Mesendoderm (in vitro differentiated cells): ENCODE results near the gene OPN5.

Source experiments
- DNase-seq: peaks from one replicate; pipeline ENCODE4 v3.0.0; 2013
- H2AK5ac ChIP-seq: 2 replicates; pipeline ENCODE4 v1.6.1; 2013; ENCODE audit warnings: low read length, inconsistent platforms
- H2BK120ac ChIP-seq: 2 replicates; pipeline ENCODE4 v1.6.1; 2013; ENCODE audit warnings: low read depth, mild to moderate bottlenecking, low read length, moderate library complexity, mixed read lengths
- H2BK15ac ChIP-seq: replicated peaks from 2 replicates; pipeline ENCODE4 v1.6.1; 2013; ENCODE audit warnings: low read depth, mild to moderate bottlenecking, moderate library complexity
- H2BK5ac ChIP-seq: 2 replicates; pipeline ENCODE4 v1.6.1; 2013; ENCODE audit warnings: low read length, inconsistent platforms
- H3K18ac ChIP-seq: 2 replicates; pipeline ENCODE4 v1.6.1; 2013; ENCODE audit warnings: mild to moderate bottlenecking, low read length, mixed read lengths
- H3K23ac ChIP-seq: one replicate; pipeline ENCODE4 v1.6.1; 2013; ENCODE audit warnings: low read length
- H3K27ac ChIP-seq: 2 replicates; pipeline ENCODE4 v1.5.1; 2013; ENCODE audit warnings: low read depth, mild to moderate bottlenecking, inconsistent platforms, low read length, moderate library complexity
- H3K27me3 ChIP-seq: 2 replicates; pipeline ENCODE4 v1.6.1; 2013; ENCODE audit warnings: low read length, control low read depth, mild to moderate bottlenecking, inconsistent platforms; ENCODE audit not compliant: insufficient read depth, poor library complexity
- H3K36me3 ChIP-seq: 2 replicates; pipeline ENCODE4 v1.6.1; 2013; ENCODE audit warnings: low read length, inconsistent platforms; ENCODE audit not compliant: control insufficient read depth, insufficient read depth
- H3K4ac ChIP-seq: one replicate; pipeline ENCODE4 v1.6.1; 2013; ENCODE audit warnings: low read depth, mild to moderate bottlenecking, low read length, moderate library complexity
- H3K4me1 ChIP-seq: 2 replicates; pipeline ENCODE4 v1.6.1; 2013; ENCODE audit warnings: low read depth, low read length, inconsistent platforms; ENCODE audit not compliant: control insufficient read depth
- H3K4me2 ChIP-seq: 2 replicates; pipeline ENCODE4 v1.6.1; 2013; ENCODE audit warnings: low read length
- H3K4me3 ChIP-seq: 2 replicates; pipeline ENCODE4 v1.5.1; 2013; ENCODE audit warnings: mild to moderate bottlenecking, low read length
- H3K56ac ChIP-seq: one replicate; pipeline ENCODE4 v1.6.1; 2013; ENCODE audit warnings: low read length
- H3K79me1 ChIP-seq: 2 replicates; pipeline ENCODE4 v1.6.1; 2013; ENCODE audit warnings: low read length, inconsistent platforms
- H3K79me2 ChIP-seq: 2 replicates; pipeline ENCODE4 v1.6.1; 2013; ENCODE audit warnings: mild to moderate bottlenecking, low read length; ENCODE audit not compliant: control insufficient read depth, insufficient read depth
- H3K9ac ChIP-seq: 2 replicates; pipeline ENCODE4 v1.6.1; 2013; ENCODE audit warnings: low read length, inconsistent platforms
- H4K5ac ChIP-seq: one replicate; pipeline ENCODE4 v1.6.1; 2013; ENCODE audit warnings: low read length
- H4K8ac ChIP-seq: one replicate; pipeline ENCODE4 v1.6.1; 2013; ENCODE audit warnings: low read depth, mild to moderate bottlenecking, control low read depth, low read length, moderate library complexity
- WGBS: extraction: QIAGEN DNeasy Blood & Tissue Kit; methylation state at CpG from one replicate; pipeline ENCODE4 v1.1.7; 2013; ENCODE audit warnings: low lambda C conversion rate, missing lambda C conversion rate; ENCODE audit not compliant: insufficient coverage; ENCODE audit errors: extremely low coverage; 5-methylcytosine and 5-hydroxymethylcytosine counted together

Gene OPN5

GRCh38 chr6:47832386-47833100, 50.7 kb downstream of the OPN5 start:
- no peak overlapping the region for H3K23ac ChIP-seq
- H3K27me3 ChIP-seq, result no peaks in the 10 kb centered on the region
- no peak overlapping the region for H3K56ac ChIP-seq
- H3K79me1 ChIP-seq, result no peaks in the 10 kb centered on the region
- WGBS, result no CpG with 5 or more reads among the region's 2 CpGs
- no peak overlapping the region for H4K8ac ChIP-seq
- H3K79me2 ChIP-seq, result no peaks in the 10 kb centered on the region
- H3K4me2 ChIP-seq, result no peak overlapping the region
- no peak overlapping the region for H2AK5ac ChIP-seq
- no peak overlapping the region for H2BK120ac ChIP-seq
- H2BK5ac ChIP-seq, result no peak overlapping the region
- H3K27ac ChIP-seq, result no peak overlapping the region
- H3K9ac ChIP-seq, result no peak overlapping the region
- DNase-seq, result no peak
- no peak overlapping the region for H4K5ac ChIP-seq
- H3K4me3 ChIP-seq, result no peak overlapping the region
- no peaks in the 10 kb centered on the region for H3K4me1 ChIP-seq
- no peak overlapping the region for H3K4ac ChIP-seq
- H2BK15ac ChIP-seq, result no peak overlapping the region
- no peaks in the 10 kb centered on the region for H3K36me3 ChIP-seq
- H3K18ac ChIP-seq, result no peak overlapping the region

- Histone ChIP-seq H2BK5ac (no peak overlapping the region), H3K9ac (no peak overlapping the region), H3K79me2 (no peaks in the 10 kb centered on the region), H2AK5ac (no peak overlapping the region), H4K8ac (no peak overlapping the region), H3K4me3 (no peak overlapping the region), H2BK120ac (no peak overlapping the region), H3K4me1 (no peaks in the 10 kb centered on the region), H2BK15ac (no peak overlapping the region), H3K4ac (no peak overlapping the region), H3K27ac (no peak overlapping the region), H3K36me3 (no peaks in the 10 kb centered on the region), H3K23ac (no peak overlapping the region), H4K5ac (no peak overlapping the region), H3K27me3 (no peaks in the 10 kb centered on the region), H3K4me2 (no peak overlapping the region), H3K56ac (no peak overlapping the region), H3K79me1 (no peaks in the 10 kb centered on the region), H3K18ac (no peak overlapping the region)
- no peak for DNase-seq
Measured at GRCh38 chr6:47834196-47834595, 52.4 kb downstream of the OPN5 start.

- Histone ChIP-seq H3K79me1 (no peaks in the 10 kb centered on the region), H3K18ac (no peak overlapping the region), H3K27ac (no peak overlapping the region), H4K8ac (no peak overlapping the region), H3K23ac (no peak overlapping the region), H3K4me3 (no peak overlapping the region), H3K56ac (no peak overlapping the region), H2BK120ac (no peak overlapping the region), H3K4me2 (no peak overlapping the region), H3K27me3 (no peaks in the 10 kb centered on the region), H3K4me1 (no peaks in the 10 kb centered on the region), H2BK15ac (no peak overlapping the region), H3K9ac (no peak overlapping the region), H4K5ac (no peak overlapping the region), H2AK5ac (no peak overlapping the region), H3K79me2 (no peaks in the 10 kb centered on the region), H2BK5ac (no peak overlapping the region), H3K36me3 (no peaks in the 10 kb centered on the region), H3K4ac (no peak overlapping the region)
- no peak for DNase-seq
Measured at GRCh38 chr6:47836046-47836445, 54.2 kb downstream of the OPN5 start.

DNA sequence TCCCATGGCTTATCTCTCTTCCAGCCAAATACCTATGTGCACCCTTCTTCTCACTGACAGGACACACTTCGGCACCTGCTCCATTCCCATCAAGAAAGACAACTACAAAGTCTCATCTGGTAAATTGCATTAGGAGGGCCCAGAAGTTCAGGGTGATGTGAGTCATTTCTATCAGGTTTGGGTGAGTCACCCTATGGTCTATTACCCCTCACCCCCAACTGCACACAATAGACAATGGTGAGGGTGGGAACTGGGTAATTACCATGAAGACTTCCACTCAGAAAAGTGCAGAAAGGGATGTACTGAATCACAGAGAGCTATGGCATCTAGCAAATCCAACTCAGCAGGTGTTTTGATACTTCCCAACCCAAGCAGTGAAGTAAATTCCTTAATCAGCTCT, 54.8 kb downstream of the OPN5 start:
- Histone ChIP-seq H3K27ac (no peak overlapping the region), H3K79me2 (no peaks in the 10 kb centered on the region), H3K27me3 (no peaks in the 10 kb centered on the region), H4K8ac (no peak overlapping the region), H2BK5ac (no peak overlapping the region), H3K18ac (no peak overlapping the region), H3K36me3 (no peaks in the 10 kb centered on the region), H2AK5ac (no peak overlapping the region), H3K4me3 (no peak overlapping the region), H4K5ac (no peak overlapping the region), H3K4ac (no peak overlapping the region), H3K23ac (no peak overlapping the region), H2BK120ac (no peak overlapping the region), H3K9ac (no peak overlapping the region), H3K4me1 (peaks cover under 1% of the 10 kb centered on the region), H3K79me1 (no peaks in the 10 kb centered on the region), H3K56ac (no peak overlapping the region), H2BK15ac (no peak overlapping the region), H3K4me2 (no peak overlapping the region)
- no CpG with 5 or more reads among the region's 1 CpG for WGBS
- DNase-seq, result no peak

DNA sequence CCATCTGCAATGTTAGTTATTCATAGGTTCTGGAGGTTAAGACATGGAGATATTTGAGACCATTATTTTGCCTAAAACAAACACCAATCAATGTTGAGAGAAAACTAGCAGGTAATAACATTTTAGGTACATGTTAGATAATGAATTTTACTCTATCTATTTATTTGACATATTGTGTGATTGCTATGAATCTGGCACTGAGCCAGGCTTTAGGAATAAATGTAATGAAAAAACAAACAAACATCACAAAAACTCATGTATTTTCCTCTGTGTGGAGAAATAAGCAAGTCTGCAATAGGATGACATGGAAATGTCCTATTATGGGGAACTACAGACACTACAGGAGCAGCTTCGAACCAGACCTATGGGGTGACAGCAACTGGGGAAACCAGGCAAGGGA, 57.8 kb downstream of the OPN5 start:
- no CpG with 5 or more reads among the region's 1 CpG for WGBS
- H2BK15ac ChIP-seq, result no peak overlapping the region

DNA sequence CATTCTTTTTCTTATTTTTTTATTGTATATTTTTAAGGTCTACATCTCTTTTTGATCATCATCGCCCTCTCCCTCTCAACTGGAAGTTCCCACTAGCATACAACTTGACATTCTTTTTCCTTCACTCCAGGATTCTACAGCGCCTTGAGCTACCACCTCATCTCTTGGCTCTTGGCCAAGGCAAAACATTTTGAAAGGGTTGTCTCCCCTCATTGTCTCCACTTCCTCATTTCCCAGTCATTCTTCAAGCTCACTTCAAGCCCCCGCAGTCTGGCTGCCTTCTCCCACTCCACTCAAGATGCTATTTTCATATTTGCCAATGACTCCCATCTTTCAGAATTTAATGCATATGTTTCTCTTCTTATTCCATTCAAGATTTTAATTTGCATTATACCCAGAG, 63.0 kb downstream of the OPN5 start:
- Histone ChIP-seq H2BK5ac (no peak overlapping the region), H3K56ac (no peak overlapping the region), H3K27ac (no peak overlapping the region), H3K4me3 (no peak overlapping the region), H3K27me3 (no peaks in the 10 kb centered on the region), H3K79me1 (no peaks in the 10 kb centered on the region), H2BK15ac (no peak overlapping the region), H4K8ac (no peak overlapping the region), H3K18ac (no peak overlapping the region), H3K4ac (no peak overlapping the region), H3K4me2 (no peak overlapping the region), H3K4me1 (peaks cover 2% of the 10 kb centered on the region), H4K5ac (no peak overlapping the region), H3K36me3 (no peaks in the 10 kb centered on the region), H3K79me2 (no peaks in the 10 kb centered on the region), H2AK5ac (no peak overlapping the region), H3K9ac (no peak overlapping the region), H2BK120ac (no peak overlapping the region), H3K23ac (no peak overlapping the region)
- no CpG with 5 or more reads among the region's 3 CpGs for WGBS
- no peak for DNase-seq

More for the DNA sequence above, 57.8 kb downstream of the OPN5 start:
- Histone ChIP-seq H3K23ac (no peak overlapping the region), H3K79me2 (no peaks in the 10 kb centered on the region), H3K4me1 (peaks cover 2% of the 10 kb centered on the region), H3K27me3 (no peaks in the 10 kb centered on the region), H3K79me1 (no peaks in the 10 kb centered on the region), H3K56ac (no peak overlapping the region), H3K18ac (no peak overlapping the region), H4K5ac (no peak overlapping the region), H3K4me2 (no peak overlapping the region), H2AK5ac (no peak overlapping the region), H3K9ac (no peak overlapping the region), H2BK120ac (no peak overlapping the region), H4K8ac (no peak overlapping the region), H3K27ac (no peak overlapping the region), H3K4ac (no peak overlapping the region), H3K36me3 (no peaks in the 10 kb centered on the region), H3K4me3 (no peak overlapping the region), H2BK5ac (no peak overlapping the region)
- no peak for DNase-seq
